Transverse colon (tissue), 4 donors: ENCODE results near the gene CACNA1C. TPM values are rescaled to one million over a fixed set of nuclear protein-coding genes. Genes with fewer than 3 reads are reported as not detected.

Source experiments
- DNase-seq: peaks from one replicate; pipeline ENCODE4 v3.0.0-alpha.2; 2019
- H3K27ac ChIP-seq, 4 donors: fragments of 200-600 bp; sonication (generic); 2 replicates each; pipeline ENCODE4 v1.5.1; 2016 to 2018; ENCODE audit warnings: inconsistent platforms in 4 of 4
- H3K27me3 ChIP-seq: fragments of 200-600 bp; sonication (generic); 2 replicates; pipeline ENCODE4 v1.5.1; 2017; ENCODE audit warnings: inconsistent platforms
- H3K36me3 ChIP-seq, 4 donors: fragments of 200-600 bp; sonication (generic); 2 replicates each; pipeline ENCODE4 v1.5.1; 2017 to 2019; ENCODE audit warnings: inconsistent platforms in 4 of 4
- H3K4me1 ChIP-seq, 4 donors: fragments of 200-600 bp; sonication (generic); 2 replicates each; pipeline ENCODE4 v1.5.1; 2017 to 2020; ENCODE audit warnings: inconsistent platforms in 4 of 4
- H3K4me3 ChIP-seq, 4 donors: fragments of 200-600 bp; sonication (generic); 1 replicate in 1 of 4; 2 replicates in 3 of 4; pipeline versions ENCODE4 v1.5.1 to v1.6.1; 2017 to 2019; ENCODE audit warnings: inconsistent platforms in 4 of 4
- H3K9me3 ChIP-seq, 2 donors: fragments of 200-600 bp; sonication (generic); 2 replicates each; pipeline ENCODE4 v1.5.1; 2017 to 2019; ENCODE audit warnings: inconsistent platforms in 2 of 2
- CTCF ChIP-seq, 5 experiments: fragments of 200-600 bp in 3 of 5; fragments of 450-650 bp in 2 of 5; sonication (generic) in 3 of 5; IDR thresholded peaks; 1 replicate in 2 of 5; 2 replicates in 3 of 5; pipeline ENCODE4 v1.5.1; 2016 to 2017; ENCODE audit warnings: antibody characterized with exemption in 5 of 5, inconsistent platforms in 3 of 5, mild to moderate bottlenecking in 2 of 5, moderate library complexity in 1 of 5
- EP300 ChIP-seq: sonication (generic); formaldehyde crosslinking; IDR thresholded peaks from one replicate; pipeline ENCODE4 v1.6.1; 2017; ENCODE audit warnings: antibody characterized with exemption, low read depth
- POLR2A ChIP-seq: fragments of 450-650 bp; IDR thresholded peaks from one replicate; pipeline ENCODE4 v1.6.1; 2016; ENCODE audit warnings: antibody characterized with exemption, mild to moderate bottlenecking, moderate library complexity
- POLR2AphosphoS5 ChIP-seq, 3 donors: sonication (generic); formaldehyde crosslinking; IDR thresholded peaks; one replicate each; pipeline ENCODE4 v1.6.1; 2016; ENCODE audit warnings: antibody characterized with exemption in 3 of 3
- WGBS, 2 donors: methylation state at CpG; one replicate each; pipeline ENCODE4 v1.1.5; 2018; ENCODE audit warnings: low coverage in 1 of 2; 5-methylcytosine and 5-hydroxymethylcytosine counted together
- in situ Hi-C, 4 donors: fragments of 200-750 bp; cut with MboI; loops; one replicate each; pipeline versions ENCODE4 v1.15.0 to v1.15.1; 2017; ENCODE audit warnings: low sequenced_read_pairs in 3 of 4, low pct_ligation_motif_present in 1 of 4, low pct_unique_long_range_greater_than_20kb in 1 of 4
- intact Hi-C: fragments of 100-400 bp; cut with DNase I; formaldehyde crosslinking; loops from one replicate; pipeline ENCODE4 v1.15.1; 2023; ENCODE audit warnings: low total_unique reads
- total RNA-seq, 4 donors: library from RNA; depleted of rRNA; stranded (reverse); fragments of >200 nt; gene quantifications; one replicate each; pipeline ENCODE4 v1.1.0, GENCODE V29; 2016

CACNA1C gene
- total RNA-seq, 4 donors from 2014 or later = 18.8 to 35.2 (median 24.8) TPM

- H3K27ac ChIP-seq = no peak overlapping the region
- WGBS, 2 donors = 84 to 97% methylated on average over 5 of the region's 5 CpGs
- peaks cover 7 to 17% (median 9%) of the 10 kb centered on the region in 4 donors for H3K4me1 ChIP-seq
- intact Hi-C loops (no loop called here), in situ Hi-C loops (no loop called here)
- no peaks in the 10 kb centered on the region for H3K9me3 ChIP-seq
- TF ChIP-seq POLR2AphosphoS5 (IDR thresholded peaks at IDR 0.05) (no peak), CTCF (IDR thresholded peaks at IDR 0.05) (no peak), POLR2A (no peak), EP300 (no peak)
- no peak overlapping the region for H3K4me3 ChIP-seq
- H3K36me3 ChIP-seq = no peaks in the 10 kb centered on the region
- no peak for DNase-seq
- H3K27me3 ChIP-seq = no peaks in the 10 kb centered on the region
Observed at GRCh38 chr12:2152134-2152533, 99.3 kb downstream of the CACNA1C start.

GRCh38 chr12:2154050-2154449, 101.3 kb downstream of the CACNA1C start:
- intact Hi-C loops (no loop called here), in situ Hi-C loops (no loop called here)
- no peaks in the 10 kb centered on the region for H3K36me3 ChIP-seq
- 47 to 66% methylated on average over 2 to 9 of the region's 9 CpGs for WGBS, 2 donors
- peaks cover 7 to 17% (median 9%) of the 10 kb centered on the region in 4 donors for H3K4me1 ChIP-seq
- no peaks in the 10 kb centered on the region for H3K9me3 ChIP-seq
- no peak for DNase-seq
- H3K4me3 ChIP-seq = no peak overlapping the region
- no peak for TF ChIP-seq CTCF (IDR thresholded peaks at IDR 0.05)
- TF ChIP-seq POLR2AphosphoS5 (IDR thresholded peaks at IDR 0.05) = no peak
- no peak for TF ChIP-seq EP300
- no peak for TF ChIP-seq POLR2A
- peak overlapping the region; percentile 21 to 68 (median 61) for H3K27ac ChIP-seq
- H3K27me3 ChIP-seq = no peaks in the 10 kb centered on the region

- Histone ChIP-seq H3K27me3 (no peaks in the 10 kb centered on the region), H3K27ac (peak overlapping the region; percentile 21 to 68 (median 61)), H3K4me1 (peaks cover 7 to 17% (median 9%) of the 10 kb centered on the region in 4 donors), H3K4me3 (no peak overlapping the region), H3K36me3 (no peaks in the 10 kb centered on the region), H3K9me3 (no peaks in the 10 kb centered on the region)
- intact Hi-C loops = no loop called here
- in situ Hi-C loops = no loop called here
- TF ChIP-seq CTCF (IDR thresholded peaks at IDR 0.05) (no peak), POLR2AphosphoS5 (IDR thresholded peaks at IDR 0.05) (no peak), EP300 (no peak), POLR2A (no peak)
- 95% methylated on average over 6 of the region's 6 CpGs; no CpG with 5 or more reads in 1 of the 2 donors for WGBS, 2 donors
- DNase-seq = no peak
Observed at GRCh38 chr12:2154521-2154920, 101.7 kb downstream of the CACNA1C start.

- TF ChIP-seq CTCF (IDR thresholded peaks at IDR 0.05) = no peak
- H3K9me3 ChIP-seq = no peaks in the 10 kb centered on the region
- H3K27ac ChIP-seq = no peak overlapping the region
- no peaks in the 10 kb centered on the region for H3K36me3 ChIP-seq
- intact Hi-C loops = no loop called here
- no peak for DNase-seq
- H3K4me1 ChIP-seq = peaks cover 10 to 24% (median 12%) of the 10 kb centered on the region in 4 donors
- WGBS, 2 donors = 77 to 82% methylated on average over 5 of the region's 5 CpGs
- in situ Hi-C loops = no loop called here
- H3K27me3 ChIP-seq = no peaks in the 10 kb centered on the region
- no peak overlapping the region for H3K4me3 ChIP-seq
Observed at GRCh38 chr12:2156333-2156732, 103.5 kb downstream of the CACNA1C start.
